ENCODE results near the gene SOX21. TPM values are rescaled to one million over a fixed set of nuclear protein-coding genes. Genes with fewer than 3 reads are reported as not detected.
"Not testable (repeated sequence)": the region's sequence is repeated elsewhere in the genome, so short reads cannot be mapped to it uniquely, and the experiment has no call there.

The SOX21 gene
- total and polyA plus RNA-seq, 2 donors (not counting 1 experiment from before 2014, with no cell fraction given): not detected

DNA sequence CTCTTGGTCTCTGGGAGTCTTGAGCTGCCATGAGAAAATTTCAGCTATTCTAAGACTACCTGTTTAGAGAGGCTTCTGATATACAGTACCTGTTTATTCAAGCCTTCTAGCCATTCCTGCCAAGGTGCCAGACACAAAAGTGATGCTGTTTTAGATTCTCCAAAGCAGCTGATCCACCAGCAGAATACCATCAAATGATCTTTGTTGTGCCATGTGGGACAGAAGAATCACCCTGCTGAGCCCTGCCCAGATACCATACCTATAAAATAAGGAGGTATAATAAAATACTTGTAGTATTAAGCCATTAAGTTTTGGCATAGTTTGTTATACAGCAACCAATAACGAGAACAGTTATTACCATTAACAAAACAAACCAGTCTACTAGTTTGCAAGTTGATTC, 14.1 kb upstream of the SOX21 start:
- intact Hi-C loops (cut with micrococcal nuclease): no loop called here
- H3K79me2 ChIP-seq (ENCODE audit: control insufficient read depth, insufficient read depth, low read length): no peaks in the 10 kb centered on the region
- ATAC-seq (ENCODE audit: low read depth) (no peak), DNase-seq (no peak)
- H2AFZ ChIP-seq (ENCODE audit: insufficient read depth, low read depth, low read length, poor library complexity, severe bottlenecking): no peak overlapping the region
- H3K4me2 ChIP-seq (replicated peaks; ENCODE audit: low read depth, low read length, poor library complexity, severe bottlenecking): no peak overlapping the region
- WGBS (ENCODE audit: insufficient coverage): no CpG with 5 or more reads among the region's 1 CpG
- TF ChIP-seq, protein P1, sequence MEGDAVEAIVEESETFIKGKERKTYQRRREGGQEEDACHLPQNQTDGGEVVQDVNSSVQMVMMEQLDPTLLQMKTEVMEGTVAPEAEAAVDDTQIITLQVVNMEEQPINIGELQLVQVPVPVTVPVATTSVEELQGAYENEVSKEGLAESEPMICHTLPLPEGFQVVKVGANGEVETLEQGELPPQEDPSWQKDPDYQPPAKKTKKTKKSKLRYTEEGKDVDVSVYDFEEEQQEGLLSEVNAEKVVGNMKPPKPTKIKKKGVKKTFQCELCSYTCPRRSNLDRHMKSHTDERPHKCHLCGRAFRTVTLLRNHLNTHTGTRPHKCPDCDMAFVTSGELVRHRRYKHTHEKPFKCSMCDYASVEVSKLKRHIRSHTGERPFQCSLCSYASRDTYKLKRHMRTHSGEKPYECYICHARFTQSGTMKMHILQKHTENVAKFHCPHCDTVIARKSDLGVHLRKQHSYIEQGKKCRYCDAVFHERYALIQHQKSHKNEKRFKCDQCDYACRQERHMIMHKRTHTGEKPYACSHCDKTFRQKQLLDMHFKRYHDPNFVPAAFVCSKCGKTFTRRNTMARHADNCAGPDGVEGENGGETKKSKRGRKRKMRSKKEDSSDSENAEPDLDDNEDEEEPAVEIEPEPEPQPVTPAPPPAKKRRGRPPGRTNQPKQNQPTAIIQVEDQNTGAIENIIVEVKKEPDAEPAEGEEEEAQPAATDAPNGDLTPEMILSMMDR (IDR thresholded peaks at IDR 0.05): no peak
- no peak for TF ChIP-seq EZH2 (IDR thresholded peaks at IDR 0.05; ENCODE audit: borderline replicate concordance, insufficient read depth, low read depth, low read length, poor library complexity, severe bottlenecking)
- H3K27ac ChIP-seq (ENCODE audit: low read length in 2 of 2): no peak overlapping the region
- peaks cover 7% of the 10 kb centered on the region for H3K27me3 Mint-ChIP-seq
- peaks cover 0 to 4% (median 0%) of the 10 kb centered on the region in 3 donors for H3K9me3 ChIP-seq (ENCODE audit: control extremely low read depth in 1 of 3, control insufficient read depth in 2 of 3, insufficient read depth in 1 of 3, low read length in 2 of 3)
- H4K20me1 ChIP-seq (ENCODE audit: control insufficient read depth, insufficient read depth, low read length, poor library complexity, severe bottlenecking): no peaks in the 10 kb centered on the region
- no peak overlapping the region for H3K4me3 ChIP-seq (ENCODE audit: control extremely low read depth in 1 of 5, extremely low read depth in 1 of 5, insufficient read depth in 1 of 5, low read depth in 2 of 5, low read length in 4 of 5)
- peaks cover 3% of the 10 kb centered on the region for H3K9me3 Mint-ChIP-seq (ENCODE audit: insufficient read depth)
- CTCF ChIA-PET: no interaction called here
- no peaks in the 10 kb centered on the region for H3K36me3 ChIP-seq (replicated peaks in 1 of 2; ENCODE audit: control extremely low read depth in 1 of 2, control insufficient read depth in 1 of 2, extremely low read depth in 1 of 2, insufficient read depth in 2 of 2, low read length in 1 of 2)
- H3K4me3 Mint-ChIP-seq: no peak overlapping the region
- H3K9ac ChIP-seq (ENCODE audit: low read length): no peak overlapping the region
- H3K4me1 ChIP-seq (ENCODE audit: control insufficient read depth in 2 of 2, insufficient read depth in 2 of 2, low read length in 2 of 2): no peaks in the 10 kb centered on the region
- no peaks in the 10 kb centered on the region for H3K4me1 Mint-ChIP-seq
- H3K27me3 ChIP-seq (replicated peaks in 1 of 4; ENCODE audit: control extremely low read depth in 1 of 4, control insufficient read depth in 3 of 4, insufficient read depth in 4 of 4, low read length in 3 of 4): peaks cover 0 to 2% (median 0%) of the 10 kb centered on the region in 4 experiments
- POLR2A ChIA-PET: no interaction called here
- no peak overlapping the region for H3K27ac Mint-ChIP-seq

DNA sequence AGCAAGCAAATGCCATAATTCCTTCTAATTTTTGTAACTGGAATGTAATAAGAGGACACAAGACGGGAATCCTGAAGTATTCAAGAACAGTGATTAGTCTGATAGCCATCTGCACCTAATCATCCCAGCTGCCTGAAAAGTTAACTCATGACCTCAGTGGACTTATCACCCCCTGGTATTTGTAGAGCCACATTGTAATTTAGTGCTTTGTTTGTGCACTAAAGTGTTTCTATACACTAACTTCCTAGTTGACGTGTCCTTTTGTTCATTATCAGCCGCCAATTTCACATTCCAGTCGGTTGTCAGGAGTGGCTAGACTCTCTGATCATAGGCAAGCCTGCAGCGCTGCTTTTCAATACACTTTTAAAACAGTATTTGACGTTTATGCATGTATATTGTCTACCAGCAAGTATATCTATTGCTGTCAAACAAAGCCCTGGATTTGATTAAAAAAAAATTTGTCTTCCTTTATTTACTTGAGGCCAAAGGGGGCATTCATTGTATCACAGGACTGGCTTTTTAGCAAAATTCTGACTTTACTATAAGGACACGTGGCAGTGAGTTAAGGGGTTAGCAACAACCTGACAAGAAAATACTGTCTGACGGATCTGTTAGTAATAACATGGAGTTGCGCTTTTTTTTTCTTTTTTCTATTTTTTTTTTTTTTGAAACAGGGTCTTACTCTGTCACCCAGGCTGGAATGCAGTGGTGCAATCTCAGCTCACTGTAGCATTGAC, 10.4 kb upstream of the SOX21 start:
- no peaks in the 10 kb centered on the region for H3K4me1 ChIP-seq (ENCODE audit: control insufficient read depth in 2 of 2, insufficient read depth in 2 of 2, low read length in 2 of 2)
- Mint-ChIP-seq H3K27ac (no peak overlapping the region), H3K9me3 (ENCODE audit: insufficient read depth) (no peaks in the 10 kb centered on the region), H3K4me3 (no peak overlapping the region), H3K27me3 (peaks cover 10% of the 10 kb centered on the region), H3K4me1 (no peaks in the 10 kb centered on the region)
- WGBS (ENCODE audit: insufficient coverage): 100% methylated on average over 2 of the region's 9 CpGs
- H3K36me3 ChIP-seq (replicated peaks in 1 of 2; ENCODE audit: control extremely low read depth in 1 of 2, control insufficient read depth in 1 of 2, extremely low read depth in 1 of 2, insufficient read depth in 2 of 2, low read length in 1 of 2): no peaks in the 10 kb centered on the region
- no peak overlapping the region for H3K27ac ChIP-seq (ENCODE audit: low read length in 2 of 2)
- H3K4me3 ChIP-seq (ENCODE audit: control extremely low read depth in 1 of 5, extremely low read depth in 1 of 5, insufficient read depth in 1 of 5, low read depth in 2 of 5, low read length in 4 of 5): no peak overlapping the region
- CTCF ChIA-PET: interaction anchor here (1.2 kb wide), 1 partner anchor 23 kb away, joined by 3 read pairs; no protein-coding TSS in a partner anchor
- no peak for ATAC-seq (ENCODE audit: low read depth)
- H2AFZ ChIP-seq (ENCODE audit: insufficient read depth, low read depth, low read length, poor library complexity, severe bottlenecking): no peak overlapping the region
- POLR2A ChIA-PET: no interaction called here
- no peak overlapping the region for H3K9ac ChIP-seq (ENCODE audit: low read length)
- no peaks in the 10 kb centered on the region for H3K9me3 ChIP-seq (ENCODE audit: control extremely low read depth in 1 of 3, control insufficient read depth in 2 of 3, insufficient read depth in 1 of 3, low read length in 2 of 3)
- H4K20me1 ChIP-seq (ENCODE audit: control insufficient read depth, insufficient read depth, low read length, poor library complexity, severe bottlenecking): no peaks in the 10 kb centered on the region
- no peak overlapping the region for H3K4me2 ChIP-seq (replicated peaks; ENCODE audit: low read depth, low read length, poor library complexity, severe bottlenecking)
- no peak for DNase-seq
- intact Hi-C loops (cut with micrococcal nuclease): no loop called here
- TF ChIP-seq, protein P1 (IDR thresholded peaks at IDR 0.05): no peak
- no peak for TF ChIP-seq EZH2 (IDR thresholded peaks at IDR 0.05; ENCODE audit: borderline replicate concordance, insufficient read depth, low read depth, low read length, poor library complexity, severe bottlenecking)
- no peaks in the 10 kb centered on the region for H3K79me2 ChIP-seq (ENCODE audit: control insufficient read depth, insufficient read depth, low read length)
- peaks cover 0 to 3% (median 1%) of the 10 kb centered on the region in 4 experiments for H3K27me3 ChIP-seq (replicated peaks in 1 of 4; ENCODE audit: control extremely low read depth in 1 of 4, control insufficient read depth in 3 of 4, insufficient read depth in 4 of 4, low read length in 3 of 4)

DNA sequence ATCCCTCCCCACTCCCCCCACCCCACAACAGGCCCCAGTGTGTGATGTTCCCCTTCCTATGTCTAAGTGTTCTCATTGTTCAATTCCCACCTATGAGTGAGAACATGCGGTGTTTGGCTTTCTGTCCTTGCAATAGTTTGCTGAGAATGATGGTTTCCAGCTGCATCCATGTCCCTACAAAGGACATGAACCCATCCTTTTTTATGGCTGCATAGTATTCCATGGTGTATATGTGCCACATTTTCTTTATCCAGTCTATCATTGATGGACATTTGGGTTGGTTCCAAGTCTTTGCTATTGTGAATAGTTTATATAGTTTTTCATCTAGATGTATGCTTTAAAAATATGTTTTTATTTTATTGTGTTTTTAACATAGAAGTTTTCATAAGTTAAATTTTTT, 6.4 kb upstream of the SOX21 start:
- H3K36me3 ChIP-seq (replicated peaks in 1 of 2; ENCODE audit: control extremely low read depth in 1 of 2, control insufficient read depth in 1 of 2, extremely low read depth in 1 of 2, insufficient read depth in 2 of 2, low read length in 1 of 2); H3K4me1 ChIP-seq (ENCODE audit: control insufficient read depth in 2 of 2, insufficient read depth in 2 of 2, low read length in 2 of 2); H3K4me1 Mint-ChIP-seq; ATAC-seq (ENCODE audit: low read depth); H3K9me3 ChIP-seq (ENCODE audit: control extremely low read depth in 1 of 3, control insufficient read depth in 2 of 3, insufficient read depth in 1 of 3, low read length in 2 of 3); H4K20me1 ChIP-seq (ENCODE audit: control insufficient read depth, insufficient read depth, low read length, poor library complexity, severe bottlenecking); H3K27ac ChIP-seq (ENCODE audit: low read length in 2 of 2); intact Hi-C loops (cut with micrococcal nuclease); H3K9me3 Mint-ChIP-seq (ENCODE audit: insufficient read depth); H3K27ac Mint-ChIP-seq; H3K4me3 Mint-ChIP-seq; DNase-seq; H3K9ac ChIP-seq (ENCODE audit: low read length); H3K79me2 ChIP-seq (ENCODE audit: control insufficient read depth, insufficient read depth, low read length); H3K4me2 ChIP-seq (replicated peaks; ENCODE audit: low read depth, low read length, poor library complexity, severe bottlenecking); POLR2A ChIA-PET; H3K4me3 ChIP-seq (ENCODE audit: control extremely low read depth in 1 of 5, extremely low read depth in 1 of 5, insufficient read depth in 1 of 5, low read depth in 2 of 5, low read length in 4 of 5); CTCF ChIA-PET; H2AFZ ChIP-seq (ENCODE audit: insufficient read depth, low read depth, low read length, poor library complexity, severe bottlenecking): not testable (repeated sequence)
- WGBS (ENCODE audit: insufficient coverage): no CpG with 5 or more reads among the region's 1 CpG
- peaks cover 29% of the 10 kb centered on the region for H3K27me3 Mint-ChIP-seq
- H3K27me3 ChIP-seq (replicated peaks in 1 of 4; ENCODE audit: control extremely low read depth in 1 of 4, control insufficient read depth in 3 of 4, insufficient read depth in 4 of 4, low read length in 3 of 4): peaks cover 0 to 22% (median 10%) of the 10 kb centered on the region in 4 experiments
